NCI-H1105 treated with DMSO at 0.1 percent for 48 hours (cell line): Measurements from ENCODE around the gene SCGB1C2.
"Not testable (repeated sequence)": the region's sequence is repeated elsewhere in the genome, so short reads cannot be mapped to it uniquely, and the experiment has no call there.

Experiments
- DNase-seq: peaks from one replicate; lab custom pipeline; 2025; lab: John Stamatoyannopoulos, UW

Gene SCGB1C2

GRCh38 chr17:149231-149630 lies 11.9 kb downstream of the SCGB1C2 start:
- DNase-seq = no peak

DNA sequence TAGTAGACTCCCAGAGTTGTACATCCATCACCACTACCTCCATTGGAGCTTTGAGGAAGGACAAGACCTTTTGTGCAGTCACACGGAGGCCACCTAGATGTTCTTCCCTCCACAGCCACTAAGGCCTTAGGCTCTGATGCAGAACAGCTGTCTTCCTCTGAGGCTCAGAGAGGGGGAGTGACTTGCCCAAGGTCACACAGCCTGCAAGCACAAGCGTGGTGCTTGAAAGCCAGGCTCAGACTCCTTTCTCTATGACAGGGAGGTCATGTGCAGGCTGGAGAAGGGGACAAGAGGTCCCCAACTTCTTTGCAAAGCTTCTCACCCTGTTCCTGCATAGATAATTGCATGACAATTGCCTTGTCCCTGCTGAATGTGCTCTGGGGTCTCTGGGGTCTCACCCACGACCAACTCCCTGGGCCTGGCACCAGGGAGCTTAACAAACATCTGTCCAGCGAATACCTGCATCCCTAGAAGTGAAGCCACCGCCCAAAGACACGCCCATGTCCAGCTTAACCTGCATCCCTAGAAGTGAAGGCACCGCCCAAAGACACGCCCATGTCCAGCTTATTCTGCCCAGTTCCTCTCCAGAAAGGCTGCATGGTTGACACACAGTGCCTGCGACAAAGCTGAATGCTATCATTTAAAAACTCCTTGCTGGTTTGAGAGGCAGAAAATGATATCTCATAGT lies 12.7 kb downstream of the SCGB1C2 start:
- no peak for DNase-seq

DNA sequence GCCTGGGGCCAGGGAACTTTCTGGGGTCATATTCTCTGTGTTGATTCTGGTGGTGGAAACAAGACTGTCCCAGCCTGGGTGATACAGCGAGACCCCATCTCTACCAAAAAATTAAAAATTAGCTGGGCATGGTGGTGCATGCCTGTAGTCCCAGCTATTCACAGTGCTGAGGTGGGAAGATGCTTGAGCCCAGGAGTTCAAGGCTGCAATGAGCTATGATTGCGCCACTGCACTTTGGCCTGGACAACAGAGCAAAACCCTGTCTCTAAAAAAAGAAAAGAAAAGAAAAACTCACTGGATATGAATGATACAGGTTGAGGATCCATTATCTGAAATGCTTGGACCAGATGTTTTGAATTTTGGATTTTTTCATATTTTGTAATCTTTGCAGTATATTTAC lies 13.6 kb downstream of the SCGB1C2 start:
- no peak for DNase-seq

- DNase-seq = no peak
Observed at GRCh38 chr17:151886-152859, 14.8 kb downstream of the SCGB1C2 start.

- DNase-seq = no peak
Observed at GRCh38 chr17:152860-153420, 15.6 kb downstream of the SCGB1C2 start.

GRCh38 chr17:153851-154250 lies 16.5 kb downstream of the SCGB1C2 start:
- no peak for DNase-seq

DNA sequence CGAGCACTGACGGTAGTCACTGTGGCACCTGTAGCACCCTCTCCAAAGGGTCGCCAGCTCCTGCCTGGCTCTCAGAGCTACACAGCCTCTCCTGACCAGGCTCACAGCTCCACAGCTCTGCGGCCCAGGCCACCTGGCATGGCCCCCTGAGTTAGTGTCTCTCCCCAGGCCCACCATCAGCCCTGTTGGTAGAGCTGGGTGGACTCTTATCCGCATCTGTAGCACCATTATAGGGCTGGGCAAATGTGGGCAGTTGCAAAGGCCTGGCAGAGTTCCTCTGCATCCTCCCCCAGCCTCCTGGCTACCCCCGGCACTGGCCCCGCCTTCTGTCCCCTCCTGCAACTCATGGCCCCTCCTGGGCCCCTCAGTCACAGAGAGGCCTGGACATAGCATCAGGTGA lies 18.2 kb downstream of the SCGB1C2 start:
- no peak for DNase-seq

GRCh38 chr17:156094-156621 lies 18.8 kb downstream of the SCGB1C2 start:
- DNase-seq = no peak

GRCh38 chr17:156946-157345 lies 19.6 kb downstream of the SCGB1C2 start:
- no peak for DNase-seq

DNA sequence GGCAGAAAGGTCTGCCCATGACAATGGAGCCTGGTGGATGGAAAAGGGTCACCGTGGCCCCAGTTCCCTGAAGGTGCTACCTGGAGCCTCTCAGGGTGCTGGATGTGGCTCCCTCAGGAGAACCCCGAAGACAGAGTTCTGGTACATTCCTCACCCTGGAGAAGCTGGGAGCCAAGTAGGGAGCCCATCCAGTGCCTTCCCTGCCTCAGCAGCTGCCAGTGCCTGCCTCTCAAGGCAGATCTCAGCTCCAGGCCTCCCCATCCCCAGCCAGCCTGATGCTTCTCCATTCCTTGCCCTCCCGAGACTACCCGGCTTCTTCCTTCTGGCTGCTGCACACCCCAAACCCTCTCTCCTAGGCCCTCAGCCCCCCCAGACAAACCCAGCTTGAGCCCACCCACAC lies 20.5 kb downstream of the SCGB1C2 start:
- no peak for DNase-seq

DNA sequence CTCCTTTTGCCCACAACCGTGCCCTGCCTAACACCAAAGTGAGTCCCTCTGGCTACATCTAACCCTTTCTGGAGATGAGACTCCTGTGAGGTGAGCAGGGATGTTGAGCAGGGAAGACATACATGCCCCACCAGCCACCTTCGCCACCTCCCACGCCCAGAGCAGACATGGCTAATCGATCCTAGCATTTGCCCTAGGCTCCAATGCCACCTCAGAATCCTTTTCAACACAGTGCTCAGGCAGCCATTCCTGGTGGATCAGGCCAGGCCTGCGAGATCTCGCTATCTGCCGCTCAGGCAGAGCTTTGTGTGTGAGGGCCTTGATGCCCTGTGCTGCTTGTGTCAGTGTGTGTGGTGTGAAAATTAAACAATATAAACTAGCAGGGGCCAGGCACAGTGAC lies 21.0 kb downstream of the SCGB1C2 start:
- no peak for DNase-seq

DNA sequence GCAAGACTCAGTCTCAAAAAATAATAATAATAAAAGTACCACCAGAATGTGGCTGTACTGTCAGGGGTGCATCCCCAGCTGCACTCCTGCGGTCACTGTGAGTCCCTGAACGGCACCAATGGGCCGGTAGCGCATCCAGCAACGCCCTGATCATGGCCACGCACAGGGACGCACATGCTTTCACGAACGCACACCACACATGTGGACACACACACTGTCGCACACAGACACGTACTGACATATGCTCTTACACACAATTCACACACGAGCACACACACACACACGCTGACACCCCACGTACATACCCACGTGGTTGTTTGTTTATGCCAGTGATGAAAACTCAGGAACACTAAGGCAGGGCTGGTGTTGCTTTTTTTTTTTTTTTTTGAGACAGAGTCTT lies 22.2 kb downstream of the SCGB1C2 start:
- no peak for DNase-seq

DNA sequence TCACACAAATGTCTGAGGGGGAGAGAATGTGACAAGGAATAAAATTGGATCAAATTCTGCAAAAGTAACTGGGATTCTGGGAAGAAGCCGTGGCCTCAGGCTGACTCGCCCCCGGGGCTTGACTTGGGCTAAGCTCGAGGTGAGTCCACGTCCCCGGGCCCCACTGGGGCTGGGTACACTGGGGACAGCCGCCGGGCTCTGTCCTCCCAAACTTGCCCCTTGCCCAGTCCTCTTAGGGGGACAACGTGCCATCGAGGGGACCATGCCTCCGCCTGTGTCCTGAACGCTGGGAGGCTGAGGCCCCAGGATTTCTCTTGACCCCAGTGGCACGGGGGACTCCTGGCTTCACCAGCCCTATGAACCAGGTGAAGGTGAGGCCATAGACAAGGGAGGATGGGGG lies 23.0 kb downstream of the SCGB1C2 start:
- no peak for DNase-seq

- no peak for DNase-seq
Observed at GRCh38 chr17:161481-161880, 24.1 kb downstream of the SCGB1C2 start.

DNA sequence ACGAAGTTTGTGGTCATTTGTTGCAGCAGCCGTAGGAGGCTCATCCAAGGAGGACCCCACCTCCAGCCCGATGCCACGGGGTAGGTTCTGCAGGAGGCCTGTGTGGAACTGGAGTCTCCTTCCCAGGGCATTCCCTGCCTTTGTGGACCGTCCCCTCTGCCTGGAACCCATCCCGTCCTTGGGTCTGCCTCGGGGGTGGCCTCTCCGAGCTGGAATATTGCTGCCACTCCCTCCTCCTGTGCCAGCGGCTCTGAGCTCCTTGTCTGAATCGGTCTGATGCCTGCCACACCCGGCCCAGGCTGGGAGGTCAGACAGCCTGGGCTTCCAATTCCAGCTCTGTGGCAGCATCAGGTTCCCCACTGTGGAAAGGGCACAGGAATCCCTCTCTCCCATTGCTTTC lies 25.3 kb downstream of the SCGB1C2 start:
- no peak for DNase-seq

DNA sequence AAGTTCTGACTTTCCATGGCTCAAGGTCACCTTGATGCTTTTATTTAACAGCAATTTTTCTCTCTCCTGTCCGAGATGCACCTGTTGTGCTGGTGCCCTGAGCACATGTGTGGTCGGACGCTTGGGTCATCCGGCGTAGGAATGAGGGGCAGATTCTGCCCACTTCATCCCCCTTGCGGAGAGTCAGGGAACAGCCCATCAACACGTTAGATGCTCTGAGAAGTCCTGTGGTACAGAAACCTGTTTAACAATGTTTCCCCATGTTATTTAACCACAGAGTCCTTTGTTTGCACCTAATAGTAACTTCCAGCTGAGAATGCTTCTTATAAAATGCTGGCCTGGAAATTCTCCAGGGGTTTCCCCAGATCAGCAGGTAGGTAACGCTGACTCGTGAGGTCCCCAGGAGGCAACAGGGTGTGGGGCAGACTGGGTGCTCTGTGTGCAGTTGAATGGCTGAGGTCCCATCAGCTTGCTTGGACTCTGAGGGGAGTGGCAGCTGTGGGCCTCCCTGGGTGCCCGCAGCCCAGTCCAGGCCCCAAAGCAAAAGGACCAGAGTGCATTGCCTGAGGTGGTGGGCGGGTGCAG lies 26.2 kb downstream of the SCGB1C2 start:
- DNase-seq = no peak

DNA sequence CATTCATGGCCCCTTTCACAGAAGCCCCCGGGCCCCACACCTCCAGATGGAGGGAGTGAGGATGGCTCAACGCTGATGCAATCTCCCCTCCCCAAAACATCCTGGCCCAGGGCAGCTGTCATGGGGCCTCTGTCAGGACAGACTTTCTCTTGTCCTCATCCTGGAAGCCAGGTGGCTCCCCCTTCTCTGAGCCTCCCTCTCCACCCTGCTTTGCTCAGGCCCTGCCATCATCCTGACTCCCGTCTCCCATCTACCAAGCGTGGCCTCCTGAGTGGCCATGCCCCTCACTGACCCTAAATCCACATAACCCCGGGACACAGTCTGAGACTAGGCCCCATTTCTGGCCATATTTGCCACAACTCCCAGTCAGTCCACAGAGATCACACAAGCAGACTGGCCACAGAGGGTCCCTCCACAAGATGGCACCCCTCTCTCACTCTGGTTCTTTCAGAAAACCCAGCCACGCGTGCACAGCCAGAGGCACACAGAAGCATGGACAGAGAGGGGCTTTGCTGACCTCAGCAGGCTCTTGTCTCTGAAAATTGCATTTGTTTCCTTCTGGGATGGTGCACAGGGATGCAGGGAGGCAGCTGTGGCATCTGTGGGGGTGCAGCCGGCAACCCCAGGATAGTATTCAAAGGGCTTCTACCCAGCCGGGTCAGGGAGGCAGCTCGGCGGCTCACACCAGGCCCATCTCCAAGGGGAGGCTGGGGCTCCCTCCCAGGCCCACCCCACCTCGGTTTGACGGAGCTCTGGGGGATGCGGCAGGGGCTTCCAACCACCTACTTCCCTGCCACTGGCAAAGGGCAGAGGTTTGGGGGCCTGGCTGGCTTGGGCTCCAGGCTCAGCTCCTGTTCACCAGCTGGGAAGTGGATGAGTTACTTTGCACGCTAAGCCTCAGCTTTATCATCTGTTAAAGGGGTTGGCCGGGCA lies 27.2 kb downstream of the SCGB1C2 start:
- peak; percentile 18 for DNase-seq

DNA sequence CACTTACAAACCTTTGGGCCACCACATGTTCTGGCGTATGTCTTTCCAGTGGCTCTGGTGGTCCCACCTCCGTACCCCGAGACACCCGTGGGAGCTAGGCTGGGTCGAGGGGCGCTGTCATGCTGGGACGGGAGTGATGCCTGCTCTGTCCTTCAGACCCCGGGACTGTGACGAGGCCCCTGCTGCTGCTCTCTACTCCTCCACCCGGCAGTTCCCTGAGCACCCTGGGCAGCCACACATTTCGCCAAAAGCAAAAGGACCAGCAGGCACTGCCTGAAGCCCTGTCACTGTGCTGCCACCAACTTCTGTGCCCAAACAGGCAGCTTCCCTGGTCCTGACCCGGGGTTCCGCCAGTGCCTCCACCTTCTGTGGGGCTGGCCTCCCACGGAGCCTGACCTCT lies 28.6 kb downstream of the SCGB1C2 start:
- no peak for DNase-seq

- DNase-seq = not testable (repeated sequence)
Observed at GRCh38 chr17:168614-169013, 31.2 kb downstream of the SCGB1C2 start.

DNA sequence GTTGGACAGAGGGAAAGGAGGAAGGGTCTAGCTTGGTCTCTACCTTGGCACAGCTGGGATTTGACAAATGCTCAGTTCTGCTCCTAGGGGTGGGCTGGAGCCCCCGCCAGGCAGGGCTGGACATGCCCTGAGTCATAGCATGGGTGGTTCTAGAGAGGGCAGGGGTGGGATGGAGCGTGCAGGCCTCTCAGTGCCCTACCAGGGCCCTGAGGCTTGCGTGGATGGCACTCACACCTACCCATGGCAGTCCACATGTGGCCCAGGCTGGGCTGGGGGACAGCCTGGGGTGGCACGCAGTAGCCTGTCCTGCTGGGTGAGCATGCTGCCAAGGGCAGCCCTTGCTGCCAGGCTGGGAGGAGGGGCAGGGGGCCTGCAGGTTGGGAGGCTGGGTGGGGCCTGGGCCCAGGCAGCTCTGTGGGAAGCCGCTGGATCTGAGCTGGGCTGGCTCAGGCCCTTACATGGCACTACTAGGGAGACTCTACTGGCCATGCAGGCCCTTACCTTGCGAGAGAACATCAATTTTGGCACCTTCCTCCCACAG lies 32.8 kb downstream of the SCGB1C2 start:
- DNase-seq = no peak

- no peak for DNase-seq
Observed at GRCh38 chr17:171871-172270, 34.5 kb downstream of the SCGB1C2 start.
